HEK293T (cell line): Measurements from ENCODE around the gene PLEKHH1.
"Not testable (repeated sequence)": the region's sequence is repeated elsewhere in the genome, so short reads cannot be mapped to it uniquely, and the experiment has no call there.

Source experiments
- CTCF ChIA-PET: fragments of 350-600 bp; formaldehyde crosslinking; extraction: SDS; loops from one replicate; lab custom pipeline; 2021; ENCODE audit warnings: antibody characterized with exemption, inconsistent platforms; lab: Yijun Ruan, JAX
- POLR2A ChIA-PET: fragments of 350-600 bp; formaldehyde crosslinking; extraction: SDS; loops from one replicate; lab custom pipeline; 2020; ENCODE audit warnings: antibody characterized with exemption, inconsistent platforms; lab: Yijun Ruan, JAX
- DNase-seq: peaks from one replicate; pipeline ENCODE4 v3.0.0; 2012; ENCODE audit warnings: mixed read lengths; ENCODE audit errors: extremely low spot score
- ARNT ChIP-seq: fragments of 450-650 bp; IDR thresholded peaks from 2 replicates; pipeline ENCODE4 v1.6.1; 2017; ENCODE audit warnings: mild to moderate bottlenecking
- BHLHE40 ChIP-seq: fragments of 450-650 bp; IDR thresholded peaks from 2 replicates; pipeline ENCODE4 v1.6.1; 2016; ENCODE audit warnings: mild to moderate bottlenecking, moderate library complexity, borderline replicate concordance
- CTBP1 ChIP-seq: fragments of 450-650 bp; IDR thresholded peaks from 2 replicates; pipeline ENCODE4 v1.6.1; 2016; ENCODE audit warnings: borderline replicate concordance
- ELF4 ChIP-seq: fragments of 450-650 bp; IDR thresholded peaks from 2 replicates; pipeline ENCODE4 v1.6.1; 2017; ENCODE audit warnings: antibody characterized with exemption
- FOXA1 ChIP-seq: fragments of 450-650 bp; IDR thresholded peaks from 2 replicates; pipeline ENCODE4 v1.6.1; 2016; ENCODE audit warnings: mild to moderate bottlenecking
- FOXK2 ChIP-seq: fragments of 450-650 bp; IDR thresholded peaks from 2 replicates; pipeline ENCODE4 v1.6.1; 2016; ENCODE audit warnings: mild to moderate bottlenecking
- FOXM1 ChIP-seq: fragments of 450-650 bp; IDR thresholded peaks from 2 replicates; pipeline ENCODE4 v1.6.1; 2017; ENCODE audit warnings: mild to moderate bottlenecking, borderline replicate concordance
- HDGF ChIP-seq: fragments of 450-650 bp; IDR thresholded peaks from 2 replicates; pipeline ENCODE4 v1.6.1; 2017; ENCODE audit warnings: antibody characterized with exemption, borderline replicate concordance
- L3MBTL2 ChIP-seq: fragments of 450-650 bp; conservative IDR thresholded peaks from 2 replicates; pipeline ENCODE4 v1.6.1; 2016; ENCODE audit warnings: mild to moderate bottlenecking
- LEF1 ChIP-seq: fragments of 450-650 bp; IDR thresholded peaks from 2 replicates; pipeline ENCODE4 v1.6.1; 2017; ENCODE audit warnings: mild to moderate bottlenecking, borderline replicate concordance
- NFRKB ChIP-seq: fragments of 450-650 bp; IDR thresholded peaks from 2 replicates; pipeline ENCODE4 v1.6.1; 2016; ENCODE audit warnings: mild to moderate bottlenecking, moderate library complexity
- PKNOX1 ChIP-seq: fragments of 450-650 bp; IDR thresholded peaks from 2 replicates; pipeline ENCODE4 v1.6.1; 2016
- SP1 ChIP-seq: fragments of 450-650 bp; IDR thresholded peaks from 2 replicates; pipeline ENCODE4 v1.6.1; 2017
- SUZ12 ChIP-seq: fragments of 450-650 bp; IDR thresholded peaks from 2 replicates; pipeline ENCODE4 v1.6.1; 2016; ENCODE audit warnings: mild to moderate bottlenecking
- TARDBP ChIP-seq: fragments of 450-650 bp; IDR thresholded peaks from 2 replicates; pipeline ENCODE4 v1.6.1; 2016
- ZNF384 ChIP-seq: fragments of 450-650 bp; IDR thresholded peaks from 2 replicates; pipeline ENCODE4 v1.6.1; 2016

PLEKHH1 gene

GRCh38 chr14:67583711-67584644, 50.9 kb downstream of the PLEKHH1 start:
- DNase-seq, result peak; percentile 74
- ChIA-PET POLR2A (interaction anchor here (1.0 to 4.9 kb wide), 2 partner anchors 16 to 120 kb away, joined by 3 to 20 read pairs; partner anchors contain the start of gene PIGH), CTCF (interaction anchor here (0.6 to 6.8 kb wide), 12 partner anchors 15 to 157 kb away, joined by 3 to 57 read pairs (median 3); no protein-coding TSS in a partner anchor)
- TF ChIP-seq PKNOX1 (no peak), L3MBTL2 (no peak), ARNT (no peak), SP1 (no peak), HDGF (no peak), FOXK2 (no peak), LEF1 (no peak), TARDBP (no peak), FOXM1 (no peak), SUZ12 (no peak)

GRCh38 chr14:67584978-67585377, 51.9 kb downstream of the PLEKHH1 start:
- ChIA-PET POLR2A (interaction anchor here (4.9 kb wide), 1 partner anchor 15 kb away, joined by 20 read pairs; the partner anchor contains the start of gene PIGH), CTCF (interaction anchor here (0.6 to 6.8 kb wide), 11 partner anchors 14 to 158 kb away, joined by 3 to 57 read pairs (median 3); no protein-coding TSS in a partner anchor)
- no peak for DNase-seq
- TF ChIP-seq FOXM1 (no peak), ARNT (no peak), HDGF (no peak), BHLHE40 (no peak), ZNF384 (no peak), LEF1 (no peak), CTBP1 (no peak), NFRKB (no peak), FOXA1 (no peak), SP1 (no peak), TARDBP (no peak), ELF4 (no peak), SUZ12 (no peak)

GRCh38 chr14:67586369-67586768, 53.3 kb downstream of the PLEKHH1 start:
- TF ChIP-seq ELF4 (no peak), NFRKB (no peak), L3MBTL2 (no peak), FOXK2 (no peak), PKNOX1 (no peak), CTBP1 (no peak), FOXM1 (no peak), BHLHE40 (no peak)
- no peak for DNase-seq
- ChIA-PET CTCF (interaction anchor here (0.8 to 6.8 kb wide), 4 partner anchors 13 to 159 kb away, joined by 3 to 57 read pairs (median 8); partner anchors contain the start of gene PIGH), POLR2A (interaction anchor here (4.9 kb wide), 1 partner anchor 14 kb away, joined by 20 read pairs; the partner anchor contains the start of gene PIGH)

GRCh38 chr14:67589204-67589770, 56.2 kb downstream of the PLEKHH1 start:
- DNase-seq, result no peak
- POLR2A ChIA-PET, result interaction anchor here (1.9 kb wide), 1 partner anchor 11 kb away, joined by 11 read pairs; the partner anchor contains the start of gene PIGH
- CTCF ChIA-PET, result interaction anchor here (0.9 to 1.1 kb wide), 2 partner anchors 63 to 115 kb away, joined by 3 read pairs; no protein-coding TSS in a partner anchor
- TF ChIP-seq BHLHE40 (no peak), FOXM1 (no peak), FOXA1 (no peak), HDGF (no peak), L3MBTL2 (no peak), LEF1 (no peak), PKNOX1 (no peak), ELF4 (no peak), TARDBP (no peak), CTBP1 (no peak), ARNT (no peak), NFRKB (no peak), SP1 (no peak), ZNF384 (no peak), FOXK2 (no peak)

GRCh38 chr14:67593650-67594049, 60.6 kb downstream of the PLEKHH1 start:
- POLR2A ChIA-PET, result interaction anchor here (1.2 kb wide), 1 partner anchor 101 kb away, joined by 3 read pairs; no protein-coding TSS in a partner anchor
- DNase-seq, CTCF ChIA-PET: not testable (repeated sequence)
